ENCODE results near the gene ABI3BP. TPM values are rescaled to one million over a fixed set of nuclear protein-coding genes. Genes with fewer than 3 reads are reported as not detected.

The ABI3BP gene
- total RNA-seq, 1 experiment from 2014 or later: 0.74 TPM

DNA sequence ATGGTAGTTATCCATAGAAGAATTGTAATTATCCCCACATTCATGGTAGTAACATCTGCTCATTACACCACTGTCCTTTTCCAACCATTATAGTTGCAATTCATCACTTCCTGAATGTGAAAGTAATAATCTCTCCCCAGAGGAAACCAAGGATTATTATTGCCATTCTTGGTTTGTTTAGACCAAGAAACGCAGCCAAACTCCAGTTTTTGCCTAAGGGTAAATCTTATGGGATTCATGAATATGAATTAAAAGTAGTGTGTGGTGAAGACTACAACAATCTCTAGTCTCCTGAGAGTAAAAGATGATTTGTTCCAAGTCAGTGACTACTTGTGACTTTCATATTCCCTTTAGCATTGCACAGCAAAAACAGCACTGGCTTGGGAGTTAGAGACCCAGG is 45.7 kb upstream of the ABI3BP start:
- Mint-ChIP-seq H3K4me3 (no peak overlapping the region), H3K36me3 (peaks cover 7% of the 10 kb centered on the region), H3K27ac (no peak overlapping the region), H3K27me3 (ENCODE audit: low read depth) (no peaks in the 10 kb centered on the region), H3K4me1 (peaks cover 22% of the 10 kb centered on the region), H3K9me3 (peaks cover 20% of the 10 kb centered on the region)
- ChIA-PET CTCF (interaction anchor here (1.2 to 1.6 kb wide), 2 partner anchors 31 to 157 kb away, joined by 4 to 5 read pairs; no protein-coding TSS in a partner anchor), POLR2A (no interaction called here)
- DNase-seq (ENCODE audit: low spot score) (no peak), ATAC-seq (no peak)
- TF ChIP-seq E2F5 (CRISPR knock-in tag; IDR thresholded peaks at IDR 0.05) (no peak), NFYB (CRISPR knock-in tag; conservative IDR thresholded peaks at IDR 0.05; ENCODE audit: low read depth) (no peak), ZNF232 (CRISPR knock-in tag; IDR thresholded peaks at IDR 0.05) (no peak), CBFB (CRISPR knock-in tag; IDR thresholded peaks at IDR 0.05; ENCODE audit: low read depth) (no peak), SOX15 (CRISPR knock-in tag; IDR thresholded peaks at IDR 0.05) (no peak), GABPB1 (CRISPR knock-in tag; IDR thresholded peaks at IDR 0.05) (no peak), JAZF1 (CRISPR knock-in tag; IDR thresholded peaks at IDR 0.05) (no peak), ETV6 (CRISPR knock-in tag; IDR thresholded peaks at IDR 0.05) (no peak), USF1 (CRISPR knock-in tag; IDR thresholded peaks at IDR 0.05) (no peak), MYBL2 (CRISPR knock-in tag; IDR thresholded peaks at IDR 0.05) (no peak), PRDM15 (CRISPR knock-in tag; IDR thresholded peaks at IDR 0.05) (no peak), SMAD3 (CRISPR knock-in tag; IDR thresholded peaks at IDR 0.05; ENCODE audit: borderline replicate concordance) (no peak), TEAD4 (CRISPR knock-in tag; IDR thresholded peaks at IDR 0.05) (no peak), RORB (CRISPR knock-in tag; IDR thresholded peaks at IDR 0.05) (no peak), ZNF138 (CRISPR knock-in tag; conservative IDR thresholded peaks at IDR 0.05) (no peak), TEAD1 (CRISPR knock-in tag; IDR thresholded peaks at IDR 0.05) (no peak)
- TF ChIP-seq, protein P1, sequence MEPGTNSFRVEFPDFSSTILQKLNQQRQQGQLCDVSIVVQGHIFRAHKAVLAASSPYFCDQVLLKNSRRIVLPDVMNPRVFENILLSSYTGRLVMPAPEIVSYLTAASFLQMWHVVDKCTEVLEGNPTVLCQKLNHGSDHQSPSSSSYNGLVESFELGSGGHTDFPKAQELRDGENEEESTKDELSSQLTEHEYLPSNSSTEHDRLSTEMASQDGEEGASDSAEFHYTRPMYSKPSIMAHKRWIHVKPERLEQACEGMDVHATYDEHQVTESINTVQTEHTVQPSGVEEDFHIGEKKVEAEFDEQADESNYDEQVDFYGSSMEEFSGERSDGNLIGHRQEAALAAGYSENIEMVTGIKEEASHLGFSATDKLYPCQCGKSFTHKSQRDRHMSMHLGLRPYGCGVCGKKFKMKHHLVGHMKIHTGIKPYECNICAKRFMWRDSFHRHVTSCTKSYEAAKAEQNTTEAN (CRISPR knock-in tag; IDR thresholded peaks at IDR 0.05): no peak
- TF ChIP-seq, protein P2, sequence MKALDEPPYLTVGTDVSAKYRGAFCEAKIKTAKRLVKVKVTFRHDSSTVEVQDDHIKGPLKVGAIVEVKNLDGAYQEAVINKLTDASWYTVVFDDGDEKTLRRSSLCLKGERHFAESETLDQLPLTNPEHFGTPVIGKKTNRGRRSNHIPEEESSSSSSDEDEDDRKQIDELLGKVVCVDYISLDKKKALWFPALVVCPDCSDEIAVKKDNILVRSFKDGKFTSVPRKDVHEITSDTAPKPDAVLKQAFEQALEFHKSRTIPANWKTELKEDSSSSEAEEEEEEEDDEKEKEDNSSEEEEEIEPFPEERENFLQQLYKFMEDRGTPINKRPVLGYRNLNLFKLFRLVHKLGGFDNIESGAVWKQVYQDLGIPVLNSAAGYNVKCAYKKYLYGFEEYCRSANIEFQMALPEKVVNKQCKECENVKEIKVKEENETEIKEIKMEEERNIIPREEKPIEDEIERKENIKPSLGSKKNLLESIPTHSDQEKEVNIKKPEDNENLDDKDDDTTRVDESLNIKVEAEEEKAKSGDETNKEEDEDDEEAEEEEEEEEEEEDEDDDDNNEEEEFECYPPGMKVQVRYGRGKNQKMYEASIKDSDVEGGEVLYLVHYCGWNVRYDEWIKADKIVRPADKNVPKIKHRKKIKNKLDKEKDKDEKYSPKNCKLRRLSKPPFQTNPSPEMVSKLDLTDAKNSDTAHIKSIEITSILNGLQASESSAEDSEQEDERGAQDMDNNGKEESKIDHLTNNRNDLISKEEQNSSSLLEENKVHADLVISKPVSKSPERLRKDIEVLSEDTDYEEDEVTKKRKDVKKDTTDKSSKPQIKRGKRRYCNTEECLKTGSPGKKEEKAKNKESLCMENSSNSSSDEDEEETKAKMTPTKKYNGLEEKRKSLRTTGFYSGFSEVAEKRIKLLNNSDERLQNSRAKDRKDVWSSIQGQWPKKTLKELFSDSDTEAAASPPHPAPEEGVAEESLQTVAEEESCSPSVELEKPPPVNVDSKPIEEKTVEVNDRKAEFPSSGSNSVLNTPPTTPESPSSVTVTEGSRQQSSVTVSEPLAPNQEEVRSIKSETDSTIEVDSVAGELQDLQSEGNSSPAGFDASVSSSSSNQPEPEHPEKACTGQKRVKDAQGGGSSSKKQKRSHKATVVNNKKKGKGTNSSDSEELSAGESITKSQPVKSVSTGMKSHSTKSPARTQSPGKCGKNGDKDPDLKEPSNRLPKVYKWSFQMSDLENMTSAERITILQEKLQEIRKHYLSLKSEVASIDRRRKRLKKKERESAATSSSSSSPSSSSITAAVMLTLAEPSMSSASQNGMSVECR (CRISPR knock-in tag; IDR thresholded peaks at IDR 0.05; ENCODE audit: borderline replicate concordance): no peak
